WI38 (cell line): ENCODE measurements around the gene HMX3.

ENCODE experiments used
- H3K4me3 ChIP-seq: 2 replicates; pipeline ENCODE4 v1.5.1; 2011; ENCODE audit warnings: low read depth, mild to moderate bottlenecking, control low read depth, low read length
- CTCF ChIP-seq: IDR thresholded peaks from 2 replicates; pipeline ENCODE4 v1.5.1; 2012; ENCODE audit warnings: low read depth, mild to moderate bottlenecking, control low read depth, low read length

Gene HMX3

GRCh38 chr10:123140983-123141390, 5.2 kb downstream of the HMX3 start:
- H3K4me3 ChIP-seq, result no peak overlapping the region
- no peak for TF ChIP-seq CTCF

GRCh38 chr10:123141791-123142700, 6.3 kb downstream of the HMX3 start:
- TF ChIP-seq CTCF, result no peak
- no peak overlapping the region for H3K4me3 ChIP-seq

- no peak for TF ChIP-seq CTCF
- no peak overlapping the region for H3K4me3 ChIP-seq
Measured at GRCh38 chr10:123142701-123143161, 7.0 kb downstream of the HMX3 start.

GRCh38 chr10:123143162-123143824, 7.5 kb downstream of the HMX3 start:
- no peak overlapping the region for H3K4me3 ChIP-seq
- no peak for TF ChIP-seq CTCF

GRCh38 chr10:123143825-123144168, 8.0 kb downstream of the HMX3 start:
- no peak for TF ChIP-seq CTCF
- no peak overlapping the region for H3K4me3 ChIP-seq

- TF ChIP-seq CTCF, result no peak
- H3K4me3 ChIP-seq, result no peak overlapping the region
Measured at GRCh38 chr10:123144697-123145541, 9.1 kb downstream of the HMX3 start.
